GM18867 (cell line): ENCODE measurements around the gene HMGB2.
A peak's percentile ranks its signal among the peaks of the same experiment; 100 is the strongest.

Experiments used
- ATAC-seq: cut with Tn5 transposase; IDR thresholded peaks from one replicate; pipeline ENCODE4 v1.9.1; 2021; ENCODE audit warnings: mild to moderate bottlenecking, moderate library complexity; ENCODE audit not compliant: unreplicated experiment

Gene HMGB2

DNA sequence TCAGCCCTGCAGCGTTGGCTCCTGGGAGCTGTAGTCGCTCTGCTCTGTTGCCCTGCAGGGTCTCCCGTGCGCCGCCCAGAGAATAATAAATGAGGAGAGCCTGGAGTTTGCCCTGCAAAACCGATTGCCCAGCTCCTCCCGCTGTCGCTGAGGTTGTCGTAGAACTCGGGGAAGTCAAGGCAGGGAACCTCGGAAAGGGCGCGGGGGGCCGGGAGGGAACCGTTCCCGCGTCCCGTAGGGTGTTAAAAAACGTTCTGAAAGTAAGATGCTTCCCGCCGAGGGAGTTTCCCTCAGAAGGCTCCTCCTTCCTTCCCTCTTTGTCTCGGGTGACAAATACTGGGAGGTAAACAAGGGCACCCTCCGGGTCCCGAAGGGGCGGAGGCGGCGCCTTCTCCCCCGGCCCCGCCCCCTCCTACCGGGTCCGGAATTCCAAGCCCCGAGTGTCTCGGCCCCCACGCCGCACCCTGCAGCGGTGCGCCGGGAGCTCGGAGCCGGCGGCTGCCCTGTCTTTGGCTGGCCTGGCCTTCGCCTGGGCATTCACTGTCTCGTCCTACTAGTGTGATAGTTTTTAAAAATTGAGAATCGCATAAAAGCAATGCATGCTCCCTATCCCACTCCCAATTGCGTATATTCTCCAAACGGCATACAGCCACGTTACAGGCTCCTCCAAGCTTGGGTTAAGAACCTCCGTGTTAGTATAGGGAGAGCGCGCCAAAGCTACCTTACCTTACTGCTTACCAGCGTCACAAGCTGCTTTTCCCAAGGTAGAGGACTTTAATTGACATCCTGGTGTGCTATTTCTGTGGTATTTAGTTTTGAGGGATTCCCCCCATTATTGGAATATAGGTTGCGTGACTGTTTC is 964 bp upstream of the HMGB2 start:
- peak; percentile 23 for ATAC-seq

DNA sequence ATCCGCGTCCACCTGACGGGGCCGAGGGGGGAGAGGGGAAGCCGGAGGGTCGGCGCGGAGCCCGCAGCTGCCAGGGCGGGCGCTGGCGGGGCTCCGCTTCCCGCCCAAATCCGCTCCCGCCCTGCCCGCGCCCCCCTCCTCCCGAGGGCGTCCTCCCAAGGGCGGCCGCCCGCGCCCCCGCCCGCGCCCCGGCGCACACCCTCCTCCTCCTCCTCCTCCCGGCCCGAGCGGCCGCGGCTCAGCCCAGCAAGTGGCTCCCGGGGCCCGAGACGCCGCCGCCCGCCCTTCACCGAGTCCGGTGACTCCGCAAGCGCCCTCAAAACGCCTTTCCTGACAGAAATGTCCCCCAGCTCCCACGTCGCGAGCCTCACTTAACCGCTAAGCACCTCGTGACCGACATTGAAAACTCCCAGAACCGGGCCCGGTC is 487 bp downstream of the HMGB2 start:
- peak; percentile 0 for ATAC-seq

DNA sequence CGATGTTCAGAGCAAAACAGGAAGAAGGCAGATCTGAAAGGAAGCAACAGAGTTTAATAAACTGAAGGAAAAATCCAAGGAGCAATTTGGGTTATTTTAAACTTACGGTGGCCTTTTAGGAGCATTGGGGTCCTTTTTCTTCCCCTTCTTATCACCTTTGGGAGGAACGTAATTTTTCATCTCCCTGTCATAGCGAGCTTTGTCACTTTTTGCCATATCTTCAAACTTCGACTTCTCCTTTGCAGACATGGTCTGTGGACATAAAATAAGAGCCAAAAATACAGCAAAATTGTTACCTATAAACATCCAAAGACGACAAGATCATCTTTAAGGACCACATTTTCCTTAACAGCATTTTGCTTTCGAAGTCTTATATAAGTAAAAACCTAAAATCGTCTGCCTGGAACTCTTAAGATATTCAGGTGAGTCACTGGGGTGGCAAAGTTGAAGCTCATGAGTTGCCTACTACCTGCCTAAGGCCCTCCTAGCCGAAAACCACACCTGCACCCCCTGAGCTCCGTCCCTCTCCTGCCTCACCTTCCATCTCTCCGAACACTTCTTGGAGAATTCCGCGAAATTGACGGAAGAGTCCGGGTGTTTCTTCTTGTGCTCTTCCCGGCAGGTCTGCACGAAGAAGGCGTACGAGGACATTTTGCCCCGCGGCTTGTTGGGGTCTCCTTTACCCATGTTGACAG is 1.0 kb downstream of the HMGB2 start:
- ATAC-seq = no peak

DNA sequence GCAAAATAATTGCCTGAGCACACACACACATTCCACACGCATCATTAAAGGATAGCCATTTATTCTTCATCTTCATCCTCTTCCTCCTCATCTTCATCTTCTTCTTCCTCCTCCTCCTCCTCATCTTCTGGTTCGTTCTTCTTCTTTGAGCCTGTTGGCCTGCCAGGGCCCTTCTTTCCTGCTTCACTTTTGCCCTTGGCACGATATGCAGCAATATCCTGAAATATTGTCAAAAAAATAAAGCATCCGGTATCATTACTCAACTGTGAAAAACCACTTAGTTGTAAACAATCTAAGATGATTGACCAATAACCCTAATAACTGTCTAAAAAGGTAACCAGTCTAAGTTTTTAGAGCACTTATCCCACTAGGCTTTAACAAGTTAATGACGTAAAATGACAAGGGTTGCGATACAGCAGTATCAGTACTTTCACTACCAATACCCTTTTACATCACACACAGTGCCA is 2.1 kb downstream of the HMGB2 start:
- ATAC-seq = no peak

GRCh38 chr4:173330590-173330989 is 3.6 kb downstream of the HMGB2 start:
- ATAC-seq = no peak

GRCh38 chr4:173328236-173328901 is 5.8 kb downstream of the HMGB2 start:
- no peak for ATAC-seq

GRCh38 chr4:173325007-173325736 is 9.0 kb downstream of the HMGB2 start:
- no peak for ATAC-seq

- no peak for ATAC-seq
Measured at GRCh38 chr4:173319696-173320095, 14.5 kb downstream of the HMGB2 start.

DNA sequence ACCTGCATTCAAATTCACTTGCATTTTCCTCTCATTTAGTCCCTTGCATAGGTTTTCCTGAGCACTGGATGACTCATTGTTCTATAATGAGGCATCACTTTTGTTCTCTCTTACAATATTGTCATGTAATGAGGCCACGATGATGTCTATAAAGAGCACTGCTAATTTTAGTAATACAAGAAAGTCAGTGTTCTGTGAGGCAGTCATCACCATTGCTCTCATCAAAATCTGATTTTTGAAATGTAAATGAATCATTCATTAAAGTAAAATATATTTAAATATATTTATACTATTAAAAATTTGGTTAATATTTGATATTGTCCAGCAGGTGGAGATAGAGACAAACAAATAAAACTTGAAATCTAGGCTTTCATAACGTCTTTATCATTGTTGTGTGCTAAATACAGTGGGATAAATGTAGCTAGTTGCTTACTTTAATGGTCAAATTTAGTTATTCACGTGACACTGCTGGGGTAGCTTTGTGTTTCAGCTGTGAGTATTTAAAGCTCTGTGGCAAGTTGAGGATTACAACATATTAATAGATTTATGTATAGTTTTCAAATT is 15.4 kb downstream of the HMGB2 start:
- ATAC-seq = peak; percentile 51

GRCh38 chr4:173318240-173318639 is 15.9 kb downstream of the HMGB2 start:
- ATAC-seq = no peak

- ATAC-seq = no peak
Measured at GRCh38 chr4:173317004-173317403, 17.2 kb downstream of the HMGB2 start.

- no peak for ATAC-seq
Measured at GRCh38 chr4:173316060-173316459, 18.1 kb downstream of the HMGB2 start.

DNA sequence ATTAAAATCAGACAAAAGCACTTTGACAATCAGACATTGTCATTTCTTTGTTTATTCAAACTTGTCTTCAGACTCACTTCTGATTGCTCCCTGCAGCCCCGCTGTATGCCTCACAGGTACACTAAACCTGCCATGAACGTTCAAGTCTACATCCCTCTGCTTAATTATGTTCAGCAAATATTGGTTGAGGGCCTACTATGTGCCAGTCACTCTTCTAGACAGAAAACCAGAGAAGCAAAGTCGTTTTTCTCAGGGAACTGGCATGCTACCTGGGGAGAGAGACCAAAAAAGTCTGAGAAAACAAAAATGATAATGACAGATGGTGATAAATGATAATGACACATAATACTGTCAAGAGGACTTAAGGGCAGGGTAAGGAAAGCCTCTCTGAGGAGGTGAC is 19.4 kb downstream of the HMGB2 start:
- ATAC-seq = no peak

DNA sequence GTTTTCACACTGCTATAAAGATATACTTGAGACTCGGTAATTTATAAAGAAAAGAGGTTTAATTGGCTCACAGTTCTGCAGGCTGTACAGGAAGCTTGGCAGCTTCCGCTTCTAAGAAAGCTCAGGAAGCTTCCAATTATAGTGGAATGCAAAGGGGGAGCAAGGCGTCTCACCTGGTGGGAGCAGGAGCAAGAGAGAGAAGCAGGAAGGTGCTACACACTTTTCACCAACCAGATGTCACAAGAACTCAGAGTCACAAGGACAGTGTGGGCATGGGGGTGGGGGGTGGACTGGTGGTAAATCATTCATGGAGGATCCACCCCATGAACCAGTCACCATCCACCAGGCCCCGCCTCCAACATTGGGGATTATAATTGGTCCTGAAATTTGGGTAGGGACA is 22.8 kb downstream of the HMGB2 start:
- ATAC-seq = no peak

DNA sequence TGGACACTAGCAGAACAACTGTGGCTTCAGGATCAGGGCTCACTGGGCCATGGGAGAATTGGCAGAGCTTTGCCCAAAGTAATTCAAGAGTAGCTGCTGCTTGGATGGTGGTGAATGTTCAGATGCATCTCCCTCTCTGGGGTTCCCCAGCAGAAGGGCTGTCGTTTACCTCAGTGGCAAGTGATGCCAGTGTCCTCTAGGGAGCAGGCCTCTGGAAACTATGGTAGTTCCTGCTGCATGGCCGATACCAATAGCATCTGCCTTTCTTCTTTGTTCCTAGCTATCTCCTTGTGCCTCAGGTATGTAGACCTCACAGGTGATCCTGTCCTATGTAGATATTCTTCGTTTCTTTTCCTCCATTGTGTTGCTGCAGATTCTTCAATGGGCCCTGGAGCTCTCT is 26.4 kb downstream of the HMGB2 start:
- no peak for ATAC-seq

DNA sequence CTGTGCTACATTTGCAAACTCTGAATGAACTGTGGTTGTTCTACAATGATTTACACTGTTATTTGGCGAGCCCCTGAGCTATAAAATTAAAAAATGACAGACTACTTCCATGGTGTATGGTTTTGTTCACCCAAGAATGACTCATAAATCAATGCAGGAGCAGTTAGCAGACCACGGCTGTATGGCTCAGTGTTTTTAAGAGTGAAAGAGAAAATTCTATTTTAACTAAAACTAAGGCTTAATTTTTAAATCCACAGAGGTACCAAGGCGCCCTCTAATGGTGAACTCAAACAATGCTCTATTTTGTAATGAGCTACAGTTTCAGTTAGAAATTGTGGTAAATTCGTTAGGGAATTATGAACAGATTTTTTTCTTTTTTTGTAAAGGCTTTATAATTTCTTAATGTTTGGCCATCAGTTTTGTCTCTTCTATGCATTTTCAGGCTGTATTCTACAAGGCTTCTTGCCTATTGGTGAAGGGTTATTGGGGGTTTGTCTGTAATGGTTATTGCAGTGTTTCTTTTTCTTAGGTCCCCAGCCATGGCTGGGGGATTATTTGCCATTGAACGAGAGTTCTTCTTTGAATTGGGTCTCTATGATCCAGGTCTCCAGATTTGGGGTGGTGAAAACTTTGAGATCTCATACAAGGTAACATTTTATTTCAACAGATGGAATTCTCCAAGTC is 32.5 kb downstream of the HMGB2 start:
- no peak for ATAC-seq

DNA sequence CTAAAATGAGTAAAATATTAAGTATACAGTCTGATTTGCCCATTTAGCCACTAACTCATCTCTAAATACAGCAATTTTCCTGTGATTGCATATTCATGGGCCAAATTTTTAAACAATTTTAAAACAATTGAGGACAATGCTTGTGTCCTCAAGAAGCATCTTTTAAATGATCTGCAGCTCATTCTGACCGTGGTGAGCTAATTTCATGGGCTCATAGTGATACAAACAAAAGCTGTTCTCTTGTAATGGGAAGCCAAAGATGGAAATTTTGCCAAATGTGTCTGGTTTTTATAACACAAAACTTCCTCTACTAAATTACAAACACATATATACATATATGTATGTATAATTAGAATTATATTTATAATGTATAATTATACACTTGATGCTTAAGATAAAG is 39.7 kb downstream of the HMGB2 start:
- no peak for ATAC-seq

DNA sequence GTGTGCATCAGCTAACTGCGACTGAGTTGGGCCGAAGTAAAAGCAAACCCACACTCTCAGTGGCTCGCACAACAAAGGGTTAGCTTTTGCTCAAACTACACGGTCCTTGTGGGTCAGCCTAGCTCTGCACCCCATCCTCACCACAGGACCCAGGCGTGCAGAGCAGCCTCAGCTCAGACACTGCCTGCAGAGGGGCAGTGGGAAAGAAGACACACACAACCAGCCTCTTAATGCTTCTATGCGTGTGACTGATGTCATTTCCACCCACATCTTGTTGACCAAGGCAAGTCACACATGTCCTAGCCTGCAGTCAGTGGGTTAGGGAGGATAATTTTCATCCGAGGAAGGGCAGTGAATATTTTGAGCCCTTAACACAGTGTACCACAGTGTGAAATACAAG is 40.5 kb downstream of the HMGB2 start:
- no peak for ATAC-seq

GRCh38 chr4:173291899-173292298 is 42.3 kb downstream of the HMGB2 start:
- no peak for ATAC-seq

DNA sequence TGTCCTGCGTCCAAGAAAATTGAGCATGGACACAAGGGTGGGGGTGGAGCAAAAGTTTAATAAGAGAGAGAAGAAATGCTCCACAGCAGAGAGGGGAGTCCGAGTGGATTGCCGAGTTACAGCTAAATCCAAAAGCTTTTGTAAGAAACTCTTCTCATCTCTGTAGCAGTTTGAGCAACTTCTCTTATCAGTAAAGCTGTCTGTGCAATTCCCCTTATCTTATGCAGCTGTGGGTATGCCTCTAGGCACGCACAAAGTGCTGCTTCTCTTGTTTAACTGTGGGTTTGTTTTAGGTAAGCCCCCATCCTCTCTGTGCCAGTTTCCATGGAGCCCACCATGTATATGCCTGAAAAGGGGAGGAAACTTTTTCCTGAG is 44.8 kb downstream of the HMGB2 start:
- peak; percentile 27 for ATAC-seq
